NT2/D1 (cell line): ENCODE measurements around the gene MSMB.

ENCODE experiments used
- SUZ12 ChIP-seq: IDR thresholded peaks from 2 replicates; pipeline ENCODE4 v1.6.1; 2011; ENCODE audit not compliant: insufficient read length, insufficient read depth; ENCODE audit errors: extremely low read depth
- YY1 ChIP-seq: IDR thresholded peaks from 2 replicates; pipeline ENCODE4 v1.6.1; 2011; ENCODE audit not compliant: insufficient read length, insufficient read depth
- ZNF274 ChIP-seq: IDR thresholded peaks from 2 replicates; pipeline ENCODE4 v1.6.1; 2011; ENCODE audit warnings: mild to moderate bottlenecking, low read depth, low read length

DNA sequence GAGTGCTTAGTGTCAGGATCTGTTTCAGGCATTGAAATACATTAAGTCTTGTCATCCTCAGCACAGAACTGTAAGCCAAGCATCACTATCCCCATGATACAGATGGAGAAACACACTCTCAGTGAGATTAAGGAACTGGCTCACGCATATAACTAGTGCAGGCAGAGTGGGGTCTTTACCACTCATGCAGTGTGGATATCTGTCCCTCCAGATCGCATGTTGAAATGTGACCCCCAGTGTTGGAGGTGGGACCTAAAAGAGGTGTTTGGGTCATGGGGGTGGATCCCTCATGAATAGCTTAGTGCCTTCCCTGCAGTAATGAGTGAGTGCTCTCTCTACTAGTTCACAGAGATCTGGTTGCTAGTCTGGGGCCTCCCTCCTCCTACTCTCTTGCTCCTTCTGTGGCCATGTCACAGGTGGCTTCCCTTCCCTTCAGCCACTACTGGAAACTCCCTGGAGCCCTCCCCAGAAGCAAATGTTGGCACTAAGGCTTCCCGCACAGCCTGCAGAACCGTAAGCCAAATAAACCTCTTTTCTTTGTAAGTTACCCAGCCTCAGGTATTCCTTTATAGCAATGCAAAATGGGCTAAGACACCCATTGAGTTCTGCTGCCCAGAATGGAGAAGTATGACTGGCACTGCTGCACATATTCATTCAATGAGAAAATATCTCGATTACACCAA is 31.8 kb upstream of the MSMB start:
- TF ChIP-seq YY1 (no peak), SUZ12 (no peak), ZNF274 (no peak)
